ENCODE results near the gene S100G.
"Not testable (repeated sequence)": the region's sequence is repeated elsewhere in the genome, so short reads cannot be mapped to it uniquely, and the experiment has no call there.

Gene S100G, protein sequence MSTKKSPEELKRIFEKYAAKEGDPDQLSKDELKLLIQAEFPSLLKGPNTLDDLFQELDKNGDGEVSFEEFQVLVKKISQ

DNA sequence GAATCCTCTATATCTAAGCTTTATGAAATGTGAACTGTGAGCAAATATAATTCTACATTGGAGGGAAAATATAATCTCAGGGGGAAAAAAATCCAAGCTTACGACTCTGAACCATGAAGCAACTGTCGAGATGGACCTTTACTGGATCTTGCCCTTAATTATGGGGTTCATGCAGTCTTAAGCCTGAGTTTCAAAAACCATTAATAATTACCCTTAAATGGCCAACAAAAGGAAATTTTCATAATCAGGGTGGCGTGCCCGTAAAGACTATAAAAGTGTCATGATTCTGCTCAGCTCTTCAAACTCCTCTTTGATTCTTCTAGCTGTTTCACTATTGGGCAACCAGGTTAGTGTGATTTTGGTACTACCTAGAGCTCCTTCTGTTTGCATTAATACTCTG lies at the start of gene S100G:
S100G (plus strand) TSS at position 301 of the 400 bp plus-strand sequence. CDS start 849 bp downstream, outside the sequence.
- no peak for DNase-seq

DNA sequence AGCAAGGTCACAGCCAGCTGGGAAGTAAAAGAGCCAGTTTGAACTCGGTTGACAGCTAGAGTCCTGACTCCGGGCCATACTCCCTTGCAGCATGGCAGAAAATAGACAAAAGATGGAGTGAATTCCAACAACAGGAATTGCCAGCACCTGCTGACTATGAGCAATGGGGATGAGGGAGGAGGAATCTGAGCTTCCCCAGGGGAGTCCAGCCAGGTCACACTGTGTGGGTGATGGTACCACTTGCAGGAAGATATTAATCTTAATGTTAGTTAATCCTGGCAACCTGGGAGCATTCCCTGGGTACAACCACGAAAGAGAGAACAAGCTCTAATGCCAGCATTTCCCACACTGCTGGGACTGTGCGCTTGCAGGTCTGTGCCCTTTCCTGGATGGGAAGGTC lies 48.1 kb upstream of the S100G start:
- DNase-seq = no peak

DNA sequence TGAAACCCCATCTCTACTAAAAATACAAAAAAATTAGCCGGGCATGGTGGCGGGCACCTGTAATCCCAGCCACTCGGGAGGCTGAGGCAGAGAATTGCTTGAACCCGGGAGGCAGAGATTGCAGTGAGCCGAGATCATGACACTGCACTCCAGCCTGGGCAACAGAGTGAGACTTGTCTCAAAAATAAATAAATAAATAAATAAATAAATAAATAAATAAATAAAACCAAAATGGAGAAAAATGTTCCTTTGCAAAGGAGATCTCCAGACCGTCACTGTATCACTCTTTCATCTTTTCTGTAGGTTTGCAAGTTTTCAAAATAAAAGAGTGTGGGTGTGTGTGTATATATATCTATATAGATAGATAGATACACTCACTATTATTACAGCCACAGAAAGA lies 46.7 kb upstream of the S100G start:
- not testable (repeated sequence) for DNase-seq

DNA sequence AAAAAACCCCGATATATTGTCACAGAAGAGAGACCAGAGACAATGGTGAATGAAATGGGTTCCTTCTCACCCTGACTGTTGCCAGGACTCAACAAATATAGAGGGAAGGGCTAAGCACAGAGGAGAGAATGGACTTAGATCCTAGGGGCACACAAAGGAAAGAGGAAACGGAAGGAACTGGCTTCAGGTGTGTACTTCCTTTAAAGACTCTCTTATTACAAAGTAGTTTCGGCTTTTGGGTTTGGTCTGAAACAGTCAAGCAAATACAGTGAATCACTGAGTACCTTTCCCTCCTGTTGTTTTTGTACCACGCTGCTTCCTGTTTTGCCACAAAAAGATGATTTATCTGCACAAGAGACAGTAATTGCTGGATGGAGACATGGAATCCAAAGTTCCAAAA lies 46.1 kb upstream of the S100G start:
- no peak for DNase-seq

DNA sequence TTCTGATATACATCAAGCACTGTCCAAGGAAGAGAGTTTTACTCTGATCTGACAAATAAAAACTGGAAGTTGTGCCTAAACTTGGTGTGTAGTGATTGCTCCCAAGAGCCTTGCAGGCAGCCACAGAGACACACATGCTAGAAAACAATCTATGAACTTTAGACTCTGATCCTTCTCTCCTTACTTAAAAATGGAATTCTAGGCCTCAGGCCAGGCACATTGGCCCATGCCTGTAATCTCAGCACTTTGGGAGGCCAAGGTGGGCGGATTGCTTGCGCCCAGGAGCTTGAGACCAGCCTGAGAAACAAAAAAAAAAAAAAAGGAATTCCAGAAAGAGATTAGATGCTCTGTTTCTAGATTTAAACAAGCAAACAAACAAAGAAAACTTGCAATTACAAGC lies 45.6 kb upstream of the S100G start:
- no peak for DNase-seq

DNA sequence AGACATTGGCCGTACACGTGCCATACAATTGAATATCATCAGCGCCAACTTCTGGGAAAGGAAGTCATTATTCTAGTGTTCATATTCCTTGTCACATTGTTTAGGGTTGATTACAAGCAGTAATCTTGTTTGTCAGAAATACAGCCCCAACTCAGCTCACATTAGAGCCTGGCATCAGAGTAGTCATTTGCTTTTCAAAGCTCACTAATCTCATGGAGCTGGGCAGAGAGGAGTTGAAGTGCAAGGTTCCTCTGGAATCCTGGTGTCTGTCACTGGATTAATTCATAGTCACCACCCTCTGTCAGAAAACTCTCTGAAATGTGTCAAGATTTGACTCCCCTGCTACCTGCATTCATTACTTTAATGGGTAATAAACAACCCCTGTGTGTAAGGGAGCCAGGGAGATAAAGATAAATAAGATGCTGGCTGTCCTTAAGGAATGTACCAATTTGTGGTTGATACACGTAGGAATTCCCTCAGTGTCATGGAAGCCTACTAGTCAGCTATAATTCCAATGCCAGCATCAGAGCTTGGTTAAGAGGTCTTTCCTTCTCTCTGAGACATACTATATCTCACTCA lies 43.7 kb upstream of the S100G start:
- no peak for DNase-seq

DNA sequence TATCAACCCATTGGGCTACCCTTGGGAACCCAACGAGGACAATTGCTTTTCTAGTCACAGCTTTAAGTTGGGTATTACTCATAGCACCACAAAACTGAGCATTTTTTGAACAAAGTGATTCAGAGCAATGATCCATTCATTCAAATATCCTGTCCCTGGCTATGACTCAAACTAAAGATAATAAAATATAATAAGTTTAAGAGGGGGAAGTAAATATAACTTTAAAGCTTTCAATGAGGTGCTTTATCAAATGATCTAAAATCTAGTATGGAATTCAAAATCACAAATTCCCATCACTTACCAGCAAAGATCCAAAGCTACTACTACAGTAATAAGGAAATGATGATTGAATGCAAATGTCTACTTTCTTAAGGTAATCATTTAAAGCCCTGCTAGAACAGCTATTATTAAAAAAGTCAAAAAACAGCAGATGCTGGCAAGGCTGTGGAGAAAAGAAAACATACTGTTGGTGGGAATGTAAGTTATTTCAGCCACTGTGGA lies 39.8 kb upstream of the S100G start:
- DNase-seq = no peak

DNA sequence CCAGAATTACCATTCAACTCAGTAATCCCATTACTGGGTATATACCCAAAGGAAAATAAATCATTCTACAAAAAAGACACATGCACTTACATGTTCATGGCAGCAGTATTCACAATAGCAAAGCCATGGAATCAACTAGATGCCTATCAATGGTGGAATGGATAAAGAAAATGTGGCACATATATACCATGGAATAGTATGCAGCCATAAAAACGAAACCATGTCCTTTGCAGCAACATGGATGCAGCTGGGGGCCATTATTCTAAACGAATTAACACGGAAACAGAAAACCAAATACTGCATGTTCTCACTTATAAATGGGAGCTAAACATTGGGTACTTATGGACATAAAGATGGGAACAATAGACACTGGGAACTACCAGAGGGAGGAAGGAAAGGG lies 39.3 kb upstream of the S100G start:
- not testable (repeated sequence) for DNase-seq

DNA sequence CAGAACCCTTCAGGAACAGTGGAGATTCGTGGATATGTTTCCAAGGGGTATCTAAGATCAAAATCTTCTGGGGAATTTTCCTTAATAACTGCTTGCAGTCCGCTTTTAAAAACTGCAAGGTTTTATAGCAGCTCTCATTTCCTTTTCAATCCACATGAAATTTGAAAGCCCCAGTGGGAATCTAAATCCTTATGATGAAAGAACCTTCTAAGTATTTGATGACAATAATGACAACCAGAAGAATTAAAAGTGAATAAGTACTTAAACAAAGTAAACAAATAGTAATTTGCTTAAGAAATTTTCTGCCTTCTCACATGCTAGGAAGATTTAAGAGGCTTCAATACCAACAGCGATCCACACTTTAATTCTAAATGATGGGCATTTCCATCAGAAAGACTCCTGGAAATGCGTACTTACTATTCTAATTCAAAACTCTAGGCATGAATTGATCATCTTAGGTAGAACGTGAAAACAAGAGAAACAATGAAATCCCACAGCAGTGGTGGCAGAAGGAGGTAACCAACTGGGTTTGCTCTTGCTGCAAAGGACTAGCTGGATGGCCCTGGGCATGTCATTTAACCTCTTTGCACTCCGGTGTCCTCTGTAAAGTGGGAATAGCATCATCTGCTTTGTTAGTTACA lies 37.6 kb upstream of the S100G start:
- DNase-seq = no peak

DNA sequence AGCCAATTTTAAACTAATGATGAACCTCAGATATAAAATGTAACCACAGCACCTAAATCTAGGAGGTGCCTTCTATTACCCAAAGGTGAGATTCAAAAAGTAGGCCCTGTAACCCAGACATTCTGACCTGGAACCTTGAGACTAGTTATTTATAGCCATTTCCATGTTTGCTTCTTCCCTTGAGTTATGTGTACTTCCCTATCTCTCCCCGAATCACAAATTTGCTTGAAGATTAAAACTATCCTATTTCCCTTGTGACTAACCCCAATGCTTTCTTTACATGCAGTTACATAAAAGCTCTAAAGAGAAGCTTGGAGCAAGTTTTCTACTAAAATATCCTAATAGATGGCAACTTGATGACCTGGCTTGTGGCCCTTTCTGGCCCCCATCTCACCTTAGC lies 32.6 kb upstream of the S100G start:
- no peak for DNase-seq

DNA sequence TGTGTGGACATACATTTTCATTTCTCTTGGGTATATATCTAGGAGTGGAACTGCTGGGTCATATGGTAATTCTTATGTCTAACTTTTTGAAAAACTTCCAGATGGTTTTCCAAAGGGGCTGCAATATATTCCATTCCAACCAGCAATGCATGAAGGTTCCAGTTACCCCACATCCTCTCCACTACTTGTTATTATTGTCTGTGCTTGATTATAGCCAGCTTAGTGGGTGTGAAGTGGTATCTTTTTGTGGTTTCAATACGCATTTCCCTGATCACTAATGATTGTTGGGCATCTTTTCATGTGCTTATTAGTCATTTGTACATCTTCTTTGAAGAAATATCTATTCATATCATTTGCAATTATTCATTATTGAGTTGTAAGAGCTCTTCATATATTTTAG lies 31.5 kb upstream of the S100G start:
- DNase-seq = no peak

DNA sequence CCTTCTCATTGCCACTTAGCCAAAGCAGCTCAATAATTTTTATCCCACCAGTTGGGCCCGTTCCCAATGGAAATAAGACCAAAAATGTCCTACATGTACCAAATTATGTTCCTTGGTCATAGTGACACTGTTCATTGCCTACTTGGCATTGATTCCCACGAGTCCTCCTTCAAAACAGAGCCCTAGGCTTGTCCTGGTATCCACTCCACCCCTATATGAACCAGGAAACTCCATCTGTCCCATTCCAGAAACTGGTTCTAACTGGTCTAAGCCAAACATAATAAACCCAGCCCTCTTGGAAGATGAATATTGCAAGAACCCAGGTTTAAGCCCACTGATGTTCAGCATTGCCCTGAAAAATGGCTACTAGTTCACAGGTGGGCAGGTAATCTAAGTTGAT lies 30.9 kb upstream of the S100G start:
- no peak for DNase-seq

DNA sequence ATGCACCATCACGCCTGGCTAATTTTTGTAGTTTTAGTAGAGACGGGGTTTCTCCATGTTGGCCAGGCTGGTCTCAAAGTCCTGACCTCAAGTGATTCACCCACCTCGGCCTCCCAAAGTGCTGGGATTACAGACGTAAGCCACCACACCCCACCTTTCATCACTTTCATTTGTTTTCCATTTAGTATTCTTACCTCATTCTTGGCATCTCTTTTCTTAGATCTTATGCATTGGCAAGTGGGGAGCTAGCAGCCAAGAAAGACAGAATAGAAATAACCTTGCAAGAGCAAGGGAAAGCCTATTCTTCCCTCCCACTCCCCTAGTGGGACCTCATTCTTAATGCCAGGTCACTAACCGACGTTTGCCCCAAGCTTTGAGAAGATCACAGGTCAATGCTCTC lies 21.4 kb upstream of the S100G start:
- not testable (repeated sequence) for DNase-seq

DNA sequence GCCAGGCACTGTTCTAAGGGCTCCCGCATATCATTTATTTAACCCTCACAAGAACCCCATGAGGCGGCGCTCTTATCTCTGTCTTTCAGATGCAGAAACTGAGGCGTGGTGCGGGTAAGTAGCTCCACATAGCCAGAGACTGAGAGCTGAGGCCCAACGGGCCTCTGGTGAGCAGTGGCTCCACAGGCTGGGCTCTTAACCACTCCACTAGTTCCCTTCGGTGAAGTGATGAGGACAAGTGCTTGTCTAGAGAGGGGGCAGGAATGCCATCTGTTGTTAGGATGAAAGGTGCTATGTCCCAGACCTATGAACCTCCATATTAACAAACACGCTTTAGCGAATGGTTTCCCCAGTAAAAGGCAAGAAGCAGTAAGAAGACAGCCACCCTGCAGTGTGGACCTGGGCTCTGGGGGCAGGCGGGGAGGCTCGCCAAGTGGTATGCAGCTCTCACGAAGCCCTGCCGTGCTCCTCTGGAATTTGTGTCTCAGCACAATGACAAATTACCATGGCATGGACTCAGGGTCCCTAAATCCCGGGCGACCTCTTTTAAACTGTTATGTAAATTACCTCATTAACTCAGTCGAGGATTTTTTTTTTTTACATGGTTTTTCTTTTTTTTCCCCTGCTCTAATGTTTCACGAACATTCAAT lies 20.9 kb upstream of the S100G start:
- no peak for DNase-seq

DNA sequence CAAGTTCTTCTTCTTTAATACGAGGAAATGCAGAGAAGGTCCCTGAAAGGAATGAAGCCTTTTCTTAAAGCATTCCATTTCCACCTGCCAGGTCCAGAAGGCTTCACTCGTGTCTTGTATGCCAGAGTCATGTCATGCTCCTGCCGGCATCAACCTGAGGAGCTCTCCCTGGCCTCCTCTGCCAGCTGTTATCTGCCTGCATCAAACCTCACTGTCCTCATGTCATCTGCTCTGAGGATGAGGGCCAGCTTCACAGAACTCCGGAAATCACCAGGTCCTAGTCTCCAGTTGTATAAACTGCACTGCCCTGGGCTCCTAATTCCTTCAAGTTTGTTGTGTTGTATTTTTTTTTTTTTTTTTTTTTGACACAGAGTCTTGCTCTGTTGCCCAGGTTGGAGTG lies 20.0 kb upstream of the S100G start:
- DNase-seq = no peak

DNA sequence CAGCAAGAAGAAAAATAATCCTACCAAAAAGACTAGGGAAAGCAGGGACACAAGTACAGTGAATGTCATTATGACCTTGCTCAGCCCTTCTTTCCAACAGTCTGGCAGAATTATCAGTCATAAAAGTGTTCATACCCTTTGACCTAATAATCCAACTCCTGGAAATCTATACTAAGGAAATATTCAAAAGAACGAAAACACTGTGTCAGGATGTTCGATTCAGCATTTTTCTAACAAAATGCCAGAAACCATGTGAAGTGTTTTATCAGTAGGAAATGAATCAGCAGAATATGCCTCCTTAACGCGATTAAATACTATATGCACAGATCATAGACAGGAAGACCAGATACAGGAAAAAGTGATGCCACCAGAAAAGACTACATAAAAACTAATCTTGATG lies 16.2 kb upstream of the S100G start:
- no peak for DNase-seq

DNA sequence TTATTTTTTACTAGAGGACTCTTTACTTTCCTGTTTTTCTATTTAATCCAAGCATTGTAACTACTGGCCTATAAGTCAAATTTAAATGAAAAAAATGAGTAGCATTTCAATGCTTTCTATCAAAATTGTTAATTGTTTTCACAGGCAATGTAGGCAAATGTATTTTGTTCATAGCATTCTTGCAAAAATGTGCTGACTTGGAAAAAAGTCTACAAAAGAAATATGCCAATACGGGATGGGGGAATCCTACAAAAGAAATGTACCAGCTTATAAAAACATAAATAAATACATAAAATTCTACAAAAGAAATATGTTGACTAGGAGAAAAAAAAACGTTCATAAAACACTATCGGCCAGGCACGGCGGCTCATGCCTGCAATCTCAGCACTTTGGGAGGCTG lies 14.9 kb upstream of the S100G start:
- no peak for DNase-seq

DNA sequence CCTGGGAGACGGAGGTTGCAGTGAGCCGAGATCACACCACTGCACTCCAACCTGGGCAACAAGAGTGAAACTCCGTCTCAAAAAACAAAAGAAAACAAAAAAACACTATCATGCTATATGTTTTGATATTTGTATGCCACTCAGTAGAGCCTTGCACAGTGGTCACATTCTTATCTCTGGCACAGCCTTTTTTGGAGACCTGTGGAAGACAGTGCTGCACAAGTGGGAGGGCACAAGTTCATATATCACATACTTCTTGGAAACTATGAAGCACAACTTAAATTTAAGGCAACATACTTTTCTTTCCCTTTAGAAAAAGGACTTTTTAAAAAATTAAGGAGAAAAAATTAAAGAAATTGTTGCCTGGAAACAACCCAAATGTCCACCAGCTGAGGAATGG lies 14.4 kb upstream of the S100G start:
- DNase-seq = no peak

DNA sequence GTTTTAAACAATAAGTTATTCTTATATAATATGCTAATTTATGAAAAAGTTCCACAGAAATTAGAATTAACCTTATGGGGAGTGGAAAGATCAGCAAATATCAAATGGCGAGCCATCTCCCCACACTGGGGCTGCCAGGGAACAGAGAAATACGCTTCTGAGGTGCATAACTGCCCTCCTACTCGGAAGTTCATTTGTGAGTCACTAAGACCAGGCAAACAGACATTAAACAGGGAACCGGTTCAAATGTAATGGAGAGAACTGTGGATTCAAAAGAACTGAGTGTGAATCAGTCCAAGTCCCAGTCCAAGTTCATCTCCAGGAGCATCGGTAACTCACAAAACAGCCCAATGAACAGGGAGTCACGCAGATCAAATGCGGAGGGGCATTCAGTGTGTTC lies 11.4 kb upstream of the S100G start:
- no peak for DNase-seq

DNA sequence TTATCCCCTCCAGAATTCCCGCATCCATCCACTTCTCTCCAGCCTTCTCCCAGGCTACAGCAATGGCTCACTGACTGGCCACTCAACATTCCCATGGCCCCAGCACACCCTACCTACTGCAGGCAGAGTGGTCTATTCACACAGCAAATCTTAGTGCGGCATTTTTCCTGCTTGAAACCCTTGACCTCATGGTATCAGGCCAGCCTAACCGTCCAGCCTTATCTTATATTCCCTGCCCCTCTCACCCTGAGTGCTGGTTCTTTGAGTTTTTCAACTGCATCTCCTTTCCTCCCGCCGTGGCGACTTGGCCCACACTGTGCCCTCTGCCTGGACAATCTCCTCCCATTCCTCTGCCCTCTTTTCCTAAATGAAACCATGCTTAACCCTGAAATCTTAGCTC lies 10.0 kb upstream of the S100G start:
- no peak for DNase-seq

DNA sequence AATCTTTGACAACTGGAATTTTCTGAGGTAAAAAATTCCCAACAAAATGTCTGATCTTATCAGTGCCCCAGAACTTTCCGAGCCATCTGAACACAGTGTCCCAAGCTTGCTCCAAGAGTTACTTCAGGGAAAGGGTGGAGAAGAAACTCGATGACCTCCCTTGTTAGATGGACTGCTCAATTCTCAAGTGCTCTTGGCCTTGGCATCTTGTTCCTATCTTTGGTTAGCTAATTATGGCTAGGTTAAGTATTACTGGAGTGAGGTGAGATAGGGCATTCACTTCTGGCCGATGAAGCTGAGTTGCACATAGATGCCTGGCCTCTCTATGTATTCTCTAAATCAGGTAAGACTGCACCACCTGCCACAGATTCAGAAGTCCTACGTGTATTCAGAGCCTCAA lies 9.1 kb upstream of the S100G start:
- no peak for DNase-seq

DNA sequence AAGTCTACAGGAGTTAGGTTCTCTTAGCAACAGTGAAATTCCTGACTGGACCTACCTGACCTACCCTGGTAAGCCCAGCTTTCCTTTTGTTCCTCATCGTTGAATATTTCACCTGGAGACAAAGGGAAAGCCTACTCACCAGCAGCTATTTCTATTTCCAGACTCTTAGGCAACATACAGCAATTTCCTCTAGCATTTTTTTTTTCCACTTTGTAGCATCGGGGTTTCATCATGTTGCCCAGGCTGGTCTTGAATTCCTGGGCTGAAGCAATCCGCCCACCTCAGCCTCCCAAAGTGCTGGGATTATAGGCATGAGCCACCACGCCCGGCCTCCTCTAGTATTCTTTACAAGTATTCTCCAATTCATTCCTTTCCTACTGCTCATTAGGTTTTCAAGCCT lies 6.8 kb upstream of the S100G start:
- DNase-seq = no peak

DNA sequence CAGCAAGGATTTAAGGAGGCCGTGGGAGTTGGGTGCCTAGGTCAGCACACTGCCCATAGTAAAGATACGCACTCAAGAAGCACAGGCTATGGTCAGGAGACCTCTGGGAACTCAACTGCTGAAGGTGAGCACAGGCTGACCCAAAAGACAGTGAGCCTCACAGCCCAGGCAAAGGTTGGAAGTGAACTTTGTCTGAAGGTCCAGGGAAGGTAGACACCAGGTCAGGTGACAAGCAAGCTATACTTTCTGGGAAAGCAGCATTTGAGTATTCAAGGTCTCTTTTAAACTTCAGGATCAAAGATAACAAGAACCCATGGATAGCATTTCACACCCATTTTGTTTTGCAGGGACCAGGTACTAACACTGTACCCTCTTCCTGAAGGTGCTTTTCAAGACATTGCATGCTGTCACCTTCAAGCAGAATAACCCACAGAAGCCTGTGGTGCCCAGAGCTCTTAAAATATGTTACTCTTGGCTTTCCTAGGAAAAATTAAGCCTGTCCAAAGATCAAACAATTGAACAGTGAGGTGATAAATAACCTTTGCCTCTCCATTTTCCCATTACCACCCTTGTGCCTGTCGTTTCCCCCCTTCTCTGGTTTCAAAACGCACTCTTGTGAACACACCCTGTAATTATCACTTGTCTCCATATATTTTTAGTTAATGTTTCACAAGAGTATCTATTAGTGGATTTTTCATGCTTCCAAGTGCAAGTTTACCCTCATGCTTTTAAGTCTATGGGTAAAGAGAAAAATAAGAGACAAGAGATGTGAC lies 3.4 kb upstream of the S100G start:
- DNase-seq = no peak
